ENCODE data around the gene GOLPH3.
"Not testable (repeated sequence)": the region's sequence is repeated elsewhere in the genome, so short reads cannot be mapped to it uniquely, and the experiment has no call there.

- not testable (repeated sequence) for TF ChIP-seq EZH2phosphoT487 (IDR thresholded peaks at IDR 0.05; ENCODE audit: borderline replicate concordance, low read length); CTCF (conservative IDR thresholded peaks at IDR 0.05; ENCODE audit: low read depth, low read length); EZH2 (IDR thresholded peaks at IDR 0.05; ENCODE audit: low read length, unreplicated experiment)
Measured at GRCh38 chr5:32078855-32079254, 95.3 kb downstream of the GOLPH3 start.

Data from PC-3 (cell line).